Activated naive CD8-positive, alpha-beta T cell treated with anti-CD3 and anti-CD28 coated beads, Interleukin-2, amount 50 U/mL, for 16 hours (primary cell): Measurements from ENCODE around the gene WRAP73.

ENCODE experiments used
- DNase-seq: peaks from one replicate; pipeline ENCODE4 v3.0.0-alpha.2; 2020; ENCODE audit warnings: low read depth, low spot score

The WRAP73 gene

GRCh38 chr1:3650248-3651025, 534 bp upstream of the WRAP73 start:
- no peak for DNase-seq

GRCh38 chr1:3646596-3646995, 3.3 kb downstream of the WRAP73 start:
- DNase-seq: no peak

- no peak for DNase-seq
Observed at GRCh38 chr1:3645666-3646355, 4.1 kb downstream of the WRAP73 start.

- no peak for DNase-seq
Observed at GRCh38 chr1:3645247-3645646, 4.7 kb downstream of the WRAP73 start.

GRCh38 chr1:3644273-3644672, 5.6 kb downstream of the WRAP73 start:
- no peak for DNase-seq

- DNase-seq: no peak
Observed at GRCh38 chr1:3642919-3643675, 6.8 kb downstream of the WRAP73 start.

- no peak for DNase-seq
Observed at GRCh38 chr1:3641816-3642215, 8.1 kb downstream of the WRAP73 start.

- DNase-seq: no peak
Observed at GRCh38 chr1:3641046-3641760, 8.7 kb downstream of the WRAP73 start.

- no peak for DNase-seq
Observed at GRCh38 chr1:3640121-3640837, 9.6 kb downstream of the WRAP73 start.

- no peak for DNase-seq
Observed at GRCh38 chr1:3639397-3639911, 10.4 kb downstream of the WRAP73 start.

- no peak for DNase-seq
Observed at GRCh38 chr1:3638676-3639075, 11.2 kb downstream of the WRAP73 start.

- DNase-seq: no peak
Observed at GRCh38 chr1:3638027-3638426, 11.9 kb downstream of the WRAP73 start.

GRCh38 chr1:3636531-3636930, 13.4 kb downstream of the WRAP73 start:
- no peak for DNase-seq

GRCh38 chr1:3636080-3636479, 13.8 kb downstream of the WRAP73 start:
- no peak for DNase-seq

- no peak for DNase-seq
Observed at GRCh38 chr1:3634059-3634800, 15.7 kb downstream of the WRAP73 start.

- DNase-seq: no peak
Observed at GRCh38 chr1:3633344-3634058, 16.4 kb downstream of the WRAP73 start.

GRCh38 chr1:3632716-3633343, 17.1 kb downstream of the WRAP73 start:
- no peak for DNase-seq

GRCh38 chr1:3632298-3632697, 17.6 kb downstream of the WRAP73 start:
- no peak for DNase-seq
